ENCODE results near the gene TGFB3.

- no peak for TF ChIP-seq POLR2A (IDR thresholded peaks at IDR 0.05; ENCODE audit: borderline replicate concordance, extremely low read depth, insufficient read depth, insufficient read length)
- no peak for TF ChIP-seq POLR2AphosphoS5 (IDR thresholded peaks at IDR 0.05; ENCODE audit: low read depth, low read length)
- TF ChIP-seq CTCF (IDR thresholded peaks at IDR 0.05 in 2 of 3, conservative IDR thresholded peaks at IDR 0.05 in 1 of 3; ENCODE audit: borderline replicate concordance in 1 of 3, insufficient read depth in 1 of 3, low read depth in 2 of 3, low read length in 2 of 3) = no peak
- TF ChIP-seq EZH2 (IDR thresholded peaks at IDR 0.05) = no peak
- no peak for TF ChIP-seq CEBPB (IDR thresholded peaks at IDR 0.05; ENCODE audit: low read depth)
- no peak for TF ChIP-seq REST (IDR thresholded peaks at IDR 0.05; ENCODE audit: low read depth)
- TF ChIP-seq SIN3A (IDR thresholded peaks at IDR 0.05; ENCODE audit: low read depth) = no peak
- no peak for TF ChIP-seq MAX (IDR thresholded peaks at IDR 0.05)
- TF ChIP-seq ZBTB33 (IDR thresholded peaks at IDR 0.05; ENCODE audit: extremely low read depth, insufficient replicate concordance, low read length) = no peak
- no peak for TF ChIP-seq YY1 (IDR thresholded peaks at IDR 0.05; ENCODE audit: extremely low read depth, insufficient replicate concordance, low read depth, low read length)
- TF ChIP-seq ATF3 (IDR thresholded peaks at IDR 0.05) = no peak
- TF ChIP-seq EZH2phosphoT487 (IDR thresholded peaks at IDR 0.05; ENCODE audit: borderline replicate concordance) = no peak
Measured at GRCh38 chr14:75917946-75918335, 63.9 kb downstream of the TGFB3 start.
